NCI-H82 treated with DMSO at 0.1 percent for 48 hours (cell line): ENCODE results near the gene CAVIN1.
A peak's percentile ranks its signal among the peaks of the same experiment; 100 is the strongest.
"Not testable (repeated sequence)": the region's sequence is repeated elsewhere in the genome, so short reads cannot be mapped to it uniquely, and the experiment has no call there.

ENCODE experiments used
- DNase-seq: peaks from one replicate; lab custom pipeline; 2025; ENCODE audit not compliant: unreplicated experiment; lab: John Stamatoyannopoulos, UW

CAVIN1 gene, protein sequence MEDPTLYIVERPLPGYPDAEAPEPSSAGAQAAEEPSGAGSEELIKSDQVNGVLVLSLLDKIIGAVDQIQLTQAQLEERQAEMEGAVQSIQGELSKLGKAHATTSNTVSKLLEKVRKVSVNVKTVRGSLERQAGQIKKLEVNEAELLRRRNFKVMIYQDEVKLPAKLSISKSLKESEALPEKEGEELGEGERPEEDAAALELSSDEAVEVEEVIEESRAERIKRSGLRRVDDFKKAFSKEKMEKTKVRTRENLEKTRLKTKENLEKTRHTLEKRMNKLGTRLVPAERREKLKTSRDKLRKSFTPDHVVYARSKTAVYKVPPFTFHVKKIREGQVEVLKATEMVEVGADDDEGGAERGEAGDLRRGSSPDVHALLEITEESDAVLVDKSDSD

DNA sequence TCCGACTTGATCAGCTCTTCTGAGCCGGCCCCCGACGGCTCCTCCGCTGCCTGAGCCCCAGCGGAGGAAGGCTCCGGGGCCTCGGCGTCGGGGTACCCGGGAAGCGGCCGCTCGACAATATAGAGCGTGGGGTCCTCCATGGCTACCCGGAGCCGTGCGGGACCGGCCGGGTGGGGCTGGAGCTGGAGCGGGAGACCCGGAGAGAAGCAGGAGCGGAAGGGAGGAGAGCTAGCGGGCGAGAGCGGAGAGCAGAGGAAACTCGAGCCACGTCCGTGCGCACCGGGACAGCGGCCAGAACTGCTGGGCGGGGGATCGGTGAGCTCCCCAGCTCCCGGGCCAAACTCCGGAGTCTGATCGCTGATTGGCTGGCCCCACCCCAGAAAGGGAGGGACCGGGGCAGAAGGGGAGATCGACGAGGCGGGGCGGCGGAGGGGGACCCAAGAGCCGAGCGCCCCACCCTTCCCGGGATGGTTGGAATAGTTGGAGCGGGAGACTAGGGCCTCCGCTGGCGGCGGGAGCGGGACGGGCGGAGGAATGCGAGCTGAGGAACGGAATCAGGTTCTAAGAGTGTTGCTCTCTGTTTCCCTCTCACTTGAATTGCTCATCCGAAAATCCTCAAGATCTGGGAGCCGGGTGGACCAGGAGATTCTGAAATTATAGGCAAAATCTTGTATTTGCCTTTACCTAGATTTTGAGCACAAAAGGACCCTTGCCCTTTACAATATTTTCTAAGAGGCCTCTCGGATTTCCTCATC is at the start of gene CAVIN1:
Gene CAVIN1, minus strand, starts transcription at position 299 of the 755 bp plus-strand sequence. Its CDS starts 159 bp downstream, at position 140.
- no peak for DNase-seq

DNA sequence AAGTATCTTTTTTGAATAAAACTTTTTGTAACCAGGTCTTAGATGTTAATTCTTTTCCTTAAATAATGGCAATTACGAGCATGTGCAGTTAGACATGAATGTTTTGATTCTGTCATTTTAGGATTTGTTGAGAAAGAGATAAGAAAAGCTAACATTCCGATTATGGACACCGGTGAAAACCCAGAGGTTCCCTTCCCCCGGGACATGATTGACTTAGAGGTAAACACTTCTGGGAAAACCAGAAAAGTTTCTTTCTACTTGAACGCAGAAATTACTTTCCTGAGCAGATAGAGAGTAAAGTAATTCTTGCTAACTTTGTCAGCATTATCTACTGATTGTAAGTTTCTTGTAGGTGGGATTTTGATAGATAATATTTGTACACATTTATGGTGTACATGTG is 44.8 kb upstream of the CAVIN1 start:
- no peak for DNase-seq

DNA sequence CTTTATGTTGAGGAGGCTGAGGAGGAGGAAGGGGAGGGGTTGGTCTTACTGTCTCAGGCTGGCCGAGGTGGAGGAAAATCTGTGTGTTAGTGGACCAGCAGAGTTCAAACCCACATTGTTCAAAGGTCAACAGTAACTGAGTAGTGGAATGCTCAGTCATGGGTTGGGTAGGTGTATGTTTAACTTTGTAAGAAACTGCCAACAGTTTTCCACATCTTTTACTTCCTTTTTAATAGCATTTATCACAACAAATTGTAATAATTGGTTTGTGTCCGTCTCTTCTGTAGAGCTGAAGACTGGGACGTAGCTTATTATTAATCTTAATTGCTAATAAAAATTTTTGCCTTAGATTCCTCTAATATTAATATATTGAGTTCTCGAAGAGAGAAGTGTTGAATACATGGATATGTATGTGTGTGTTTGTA is 40.9 kb upstream of the CAVIN1 start:
- no peak for DNase-seq

DNA sequence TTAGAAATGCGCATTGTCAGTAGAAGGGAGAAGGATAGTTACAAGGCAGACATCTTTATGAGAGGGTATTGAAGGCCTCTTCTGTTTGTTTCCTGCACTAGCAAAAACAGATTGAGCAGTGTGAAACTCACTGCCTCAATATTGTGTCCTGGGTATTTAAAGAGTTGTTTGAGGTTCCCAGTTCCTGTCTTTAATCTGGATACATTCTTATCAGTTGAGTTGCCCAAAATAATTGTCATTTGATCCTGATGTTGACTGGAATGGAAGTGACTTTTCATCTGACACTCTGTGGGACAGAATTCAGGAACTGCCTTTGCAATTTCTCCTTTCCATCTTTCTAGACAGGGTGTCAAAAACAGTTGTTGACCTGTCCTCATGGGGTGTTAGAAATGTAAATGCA is 37.3 kb upstream of the CAVIN1 start:
- DNase-seq, result no peak

DNA sequence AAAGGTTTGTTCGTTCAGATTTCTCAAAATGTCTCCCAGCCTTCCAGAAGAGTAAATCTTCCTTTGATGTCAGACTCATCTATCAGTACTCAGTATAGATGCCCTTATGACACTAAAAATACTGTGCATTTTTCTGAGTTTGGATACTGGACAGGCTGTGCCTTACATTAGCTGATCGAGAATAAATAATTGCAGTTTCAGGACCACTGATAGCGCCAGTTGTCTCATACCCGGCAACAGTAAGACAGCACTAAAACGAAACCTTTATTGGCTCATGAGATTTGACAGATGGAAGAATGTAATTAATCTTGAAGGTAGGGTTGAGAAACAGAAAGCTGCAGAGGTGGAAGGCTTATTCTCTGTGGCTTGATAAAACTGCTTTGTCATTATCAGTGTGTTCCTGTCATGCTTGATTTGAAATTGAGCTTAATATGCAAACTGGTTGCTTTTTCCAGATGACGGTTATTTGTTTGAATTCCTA is 36.8 kb upstream of the CAVIN1 start:
- peak; percentile 49 for DNase-seq

DNA sequence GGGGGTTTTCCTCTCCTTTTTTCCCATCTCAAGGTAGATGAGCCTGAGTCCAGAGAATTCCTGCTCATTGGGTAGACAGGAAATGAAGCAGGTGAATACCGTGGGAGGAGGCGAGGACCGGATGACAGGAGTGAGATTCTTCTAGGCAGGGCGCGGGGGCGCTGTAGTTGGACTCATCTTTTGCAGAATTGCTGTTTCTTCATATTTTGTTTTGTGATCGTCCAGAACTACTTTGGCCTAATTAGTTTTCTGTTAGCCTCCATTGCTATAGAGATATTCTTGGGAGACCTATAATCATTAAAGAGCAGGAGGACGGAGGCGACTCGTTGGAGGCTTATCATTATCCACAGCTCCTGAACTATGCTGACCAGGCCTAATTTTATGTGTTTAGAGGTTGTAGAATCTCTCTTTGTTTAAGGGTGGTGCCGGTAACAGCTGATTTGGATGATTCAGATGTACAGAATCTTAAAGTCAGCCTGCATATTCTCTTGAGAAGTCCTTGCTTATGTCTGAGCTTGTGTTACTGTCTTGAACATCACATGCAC is 36.3 kb upstream of the CAVIN1 start:
- peak; percentile 29 for DNase-seq

DNA sequence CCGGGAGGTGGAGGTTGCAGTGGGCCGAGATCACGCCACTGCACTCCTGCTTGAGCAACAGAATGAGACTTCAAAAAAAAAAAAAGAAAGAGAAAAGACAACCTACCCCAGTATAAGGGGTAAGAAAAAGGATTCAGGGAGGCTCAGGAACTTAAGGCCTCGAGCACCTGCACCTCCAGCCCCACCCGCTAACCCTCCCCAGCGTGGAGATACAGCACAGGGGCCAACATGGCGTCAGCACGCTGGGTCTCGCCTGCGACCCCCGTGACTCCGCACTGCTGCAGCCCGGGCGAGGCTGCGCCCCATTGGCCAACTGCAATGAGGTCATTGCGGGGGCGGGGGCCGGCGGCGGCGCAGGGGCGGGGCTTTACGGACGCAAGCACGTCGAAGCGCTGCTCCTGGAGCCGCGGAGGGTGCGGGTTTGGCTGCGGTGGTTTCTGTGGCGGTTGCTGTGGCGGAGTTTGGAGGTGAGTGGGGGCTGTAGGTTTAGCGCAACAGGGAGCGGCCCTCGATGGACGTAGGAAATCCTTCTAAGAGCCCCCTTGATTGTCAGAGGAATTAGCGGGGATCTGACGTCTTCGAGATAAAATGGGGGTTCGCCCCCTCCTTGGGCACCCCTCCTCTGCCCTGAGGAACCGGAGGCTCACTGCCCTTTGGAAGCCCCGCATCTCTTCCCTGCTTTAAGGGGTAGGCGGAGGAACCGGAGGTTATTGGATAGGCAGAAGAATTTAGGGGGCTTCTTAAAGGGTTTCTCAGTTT is 35.6 kb upstream of the CAVIN1 start, which contains the start of gene ATP6V0A1:
Gene ATP6V0A1, plus strand, starts transcription at position 382 of the 759 bp plus-strand sequence. CDS start 2,017 bp downstream, outside the sequence.
- DNase-seq, result peak; percentile 70

DNA sequence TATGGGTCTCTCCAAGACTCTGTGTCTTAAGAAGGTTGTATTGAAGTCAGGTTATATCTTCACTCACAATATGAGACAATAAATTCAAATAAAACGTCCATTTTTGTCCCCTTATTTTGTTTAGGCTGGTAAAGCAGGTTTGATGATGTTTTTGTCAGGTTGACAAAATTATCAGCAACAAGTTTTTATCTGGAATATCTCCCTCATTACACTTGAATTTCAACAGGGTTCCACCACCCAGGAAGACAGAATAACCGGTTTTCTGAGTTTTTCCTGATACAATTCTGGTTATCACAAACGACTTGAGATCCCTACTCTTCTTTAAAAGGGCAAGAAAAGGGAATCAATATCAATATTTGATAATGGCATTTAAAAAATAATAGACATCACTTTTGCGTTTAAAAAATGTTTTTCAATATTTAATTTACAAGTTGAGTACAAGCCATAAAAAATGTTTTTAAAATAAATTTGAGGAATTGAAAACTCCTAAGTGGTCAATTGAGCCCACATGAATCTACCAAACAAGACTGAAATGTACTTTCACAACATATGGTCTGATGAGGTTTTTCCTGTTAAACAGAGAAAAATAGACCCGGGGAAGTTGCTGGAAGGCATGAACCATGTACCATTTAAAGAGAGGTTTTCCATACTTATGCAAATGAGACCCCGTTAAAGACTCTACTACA is 34.2 kb upstream of the CAVIN1 start:
- DNase-seq, result no peak

DNA sequence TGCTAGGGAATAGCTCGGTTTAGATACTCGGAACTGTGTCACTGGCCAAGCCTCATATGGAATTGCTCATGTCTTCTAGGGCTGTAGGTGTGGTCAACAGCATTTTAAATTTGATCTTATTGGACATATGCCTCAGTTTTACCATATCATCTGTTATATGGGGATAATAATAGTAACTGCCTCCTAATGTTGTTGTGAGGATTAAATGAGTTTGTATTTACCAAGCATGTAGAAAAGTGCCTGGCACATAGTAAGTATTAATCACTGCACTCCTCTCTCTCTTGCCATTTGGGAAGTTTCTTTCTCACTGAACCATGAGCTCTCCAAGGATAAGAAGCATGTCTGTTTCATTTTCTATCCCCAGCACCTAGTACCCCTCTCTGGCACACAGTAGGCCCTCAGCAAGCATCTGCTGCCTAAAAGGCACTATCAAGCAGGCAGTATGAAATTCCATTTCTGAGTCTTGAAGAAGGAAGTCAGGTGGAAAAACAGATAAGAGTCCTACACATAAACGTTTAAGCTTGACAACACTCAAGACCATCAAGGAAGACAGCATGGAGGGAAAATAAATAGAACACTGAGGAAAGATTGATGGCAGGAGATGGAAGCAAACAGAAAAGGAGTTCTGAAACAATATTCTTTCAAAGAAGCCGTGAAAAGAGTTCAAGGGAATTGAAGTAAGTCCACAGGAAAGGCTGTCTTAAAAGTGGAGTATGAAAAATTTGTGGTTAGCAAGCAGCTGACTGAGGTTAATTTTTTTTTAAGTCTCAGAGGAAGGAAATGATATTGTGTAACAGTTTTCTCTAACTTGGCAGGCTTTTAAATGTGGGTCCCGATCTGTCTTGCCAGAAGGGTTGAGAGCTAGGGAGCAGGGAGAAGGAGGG is 33.4 kb upstream of the CAVIN1 start:
- no peak for DNase-seq

DNA sequence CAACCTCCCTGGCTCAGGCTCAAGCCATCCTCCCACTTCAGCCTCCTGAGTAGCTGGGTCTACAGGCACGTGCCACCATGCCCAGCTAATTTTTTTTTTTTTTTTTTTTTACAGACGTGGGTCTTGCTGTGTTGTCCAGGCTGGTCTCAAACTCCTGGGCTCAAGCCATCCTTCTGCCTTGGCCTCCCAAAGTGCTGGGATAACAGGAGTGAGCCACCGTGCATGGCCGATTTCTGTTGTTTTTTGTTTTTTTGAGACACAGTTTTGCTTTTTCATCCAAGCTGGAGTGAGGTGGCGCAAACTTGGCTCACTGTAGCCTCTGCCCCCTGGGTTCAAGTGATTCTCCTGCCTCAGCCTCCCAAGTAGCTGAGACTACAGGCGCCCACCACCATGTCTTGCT is 31.9 kb upstream of the CAVIN1 start:
- DNase-seq, result not testable (repeated sequence)

DNA sequence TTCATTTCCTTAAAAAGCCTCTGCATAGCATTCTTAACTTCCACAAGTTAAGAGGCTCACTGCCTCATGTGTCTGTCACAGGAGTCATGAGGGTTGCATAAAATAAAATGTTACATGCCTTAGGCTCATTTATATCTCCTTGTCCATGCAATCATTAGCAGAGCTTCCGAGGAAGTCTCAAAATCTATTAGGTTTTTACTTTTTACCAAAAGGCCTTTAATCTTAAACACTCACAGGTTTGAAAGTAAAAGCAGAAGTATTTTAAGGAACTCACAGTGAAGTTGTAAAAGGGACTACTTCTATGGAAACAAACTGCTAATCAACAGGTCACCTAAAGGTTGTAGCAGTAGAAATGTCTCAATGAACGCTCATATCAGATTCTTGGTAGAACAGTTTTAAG is 30.4 kb upstream of the CAVIN1 start:
- DNase-seq, result no peak

DNA sequence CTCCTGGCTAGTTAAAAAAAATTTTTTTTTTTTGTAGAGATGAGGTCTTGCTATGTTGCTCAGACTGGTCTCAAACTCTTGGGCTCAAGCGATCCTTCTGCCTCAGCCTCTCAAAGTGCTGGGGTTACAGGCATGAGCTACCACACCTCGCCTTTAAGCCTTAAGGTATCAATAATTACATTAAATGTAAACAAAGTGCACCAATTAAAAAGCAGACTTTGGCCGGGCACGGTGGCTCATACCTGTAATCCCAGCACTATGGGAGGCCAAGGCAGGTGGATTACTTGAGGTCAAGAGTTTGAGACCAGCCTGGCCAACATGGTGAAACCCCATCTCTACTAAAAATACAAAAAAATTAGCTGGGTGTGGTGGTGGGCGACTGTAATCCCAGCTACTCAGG is 28.2 kb upstream of the CAVIN1 start:
- not testable (repeated sequence) for DNase-seq

DNA sequence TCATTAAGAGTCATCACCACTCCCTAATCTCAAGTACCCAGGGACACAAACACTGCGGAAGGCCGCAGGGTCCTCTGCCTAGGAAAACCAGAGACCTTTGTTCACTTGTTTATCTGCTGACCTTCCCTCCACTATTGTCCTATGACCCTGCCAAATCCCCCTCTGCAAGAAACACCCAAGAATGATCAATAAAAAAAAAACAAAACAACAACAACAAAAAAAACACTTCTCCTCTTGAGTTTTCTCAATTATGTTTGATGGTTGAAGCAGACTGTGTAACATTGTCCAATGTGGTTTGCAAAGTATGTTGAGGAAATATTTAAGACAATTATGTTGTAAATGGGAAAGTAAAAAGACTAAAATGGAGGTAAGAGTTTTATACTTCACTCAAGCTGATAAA is 26.8 kb upstream of the CAVIN1 start:
- not testable (repeated sequence) for DNase-seq

DNA sequence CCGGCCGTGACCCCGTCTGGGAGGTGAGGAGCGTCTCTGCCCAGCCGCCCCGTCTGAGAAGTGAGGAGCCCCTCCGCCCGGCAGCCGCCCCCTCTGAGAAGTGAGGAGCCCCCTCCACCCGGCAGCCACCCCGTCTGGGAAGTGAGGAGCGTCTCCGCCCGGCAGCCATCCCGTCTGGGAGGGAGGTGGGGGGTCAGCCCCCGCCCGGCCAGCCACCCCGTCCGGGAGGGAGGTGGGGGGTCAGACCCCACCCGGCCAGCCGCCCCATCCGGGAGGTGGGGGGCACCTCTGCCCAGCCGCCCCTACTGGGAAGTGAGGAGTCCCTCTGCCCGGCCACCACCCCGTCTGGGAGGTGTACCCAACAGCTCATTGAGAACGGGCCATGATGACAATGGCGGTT is 26.1 kb upstream of the CAVIN1 start:
- not testable (repeated sequence) for DNase-seq

DNA sequence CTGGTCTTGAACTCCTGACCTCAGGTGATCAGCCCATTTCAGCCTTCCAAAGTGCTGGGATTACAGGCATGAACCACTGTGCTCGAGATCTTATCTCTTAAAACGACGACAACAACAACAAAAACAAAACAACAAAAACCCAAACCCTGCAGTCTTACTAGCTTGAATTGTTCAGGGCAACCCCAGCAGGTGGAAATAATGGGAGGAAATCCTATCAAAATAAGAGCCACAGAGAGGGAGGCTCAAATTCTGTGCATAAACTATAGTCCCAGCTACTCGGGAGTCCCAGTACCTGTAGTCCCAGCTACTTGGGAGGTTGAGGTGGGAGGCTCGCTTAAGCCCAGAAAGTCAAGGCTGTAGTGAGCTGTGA is 19.1 kb upstream of the CAVIN1 start:
- no peak for DNase-seq

DNA sequence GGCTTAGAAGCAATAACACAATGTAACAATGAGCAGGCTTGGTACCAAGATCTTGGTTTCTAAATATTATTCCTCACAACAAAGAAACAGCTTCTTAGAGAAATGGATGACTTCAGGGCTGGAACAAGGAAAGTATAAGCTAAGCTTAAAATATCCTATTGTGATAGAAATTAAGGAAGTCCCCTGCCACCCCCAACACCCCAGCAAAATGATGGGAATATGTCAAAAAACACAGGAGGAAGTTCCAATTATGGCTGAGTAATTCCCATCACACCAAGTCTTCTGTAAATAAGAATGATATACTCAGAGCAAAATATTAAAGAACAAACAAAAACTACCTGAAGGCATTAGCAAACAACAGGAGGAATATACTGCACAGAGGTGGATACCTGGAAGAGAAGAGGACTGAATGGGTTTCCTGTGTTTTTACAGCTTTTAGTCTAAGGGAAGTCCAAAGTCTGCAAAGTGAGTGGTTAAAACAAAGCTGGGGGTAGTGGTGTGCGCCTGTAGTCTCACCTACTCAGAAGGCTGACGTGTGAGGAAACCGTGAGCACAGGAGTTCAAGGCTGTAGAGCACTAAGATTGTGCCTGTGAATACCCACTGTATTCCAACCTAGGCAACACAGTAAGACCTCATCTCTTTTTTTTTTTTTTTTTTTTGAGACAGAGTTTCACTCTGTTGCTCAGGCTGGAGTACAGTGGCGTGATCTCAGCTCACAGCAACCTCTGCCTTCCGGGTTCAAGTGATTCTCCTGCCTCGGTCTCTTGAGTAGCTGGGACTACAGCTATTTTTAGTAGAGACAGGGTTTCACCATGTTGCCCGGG is 18.5 kb upstream of the CAVIN1 start:
- DNase-seq, result no peak

DNA sequence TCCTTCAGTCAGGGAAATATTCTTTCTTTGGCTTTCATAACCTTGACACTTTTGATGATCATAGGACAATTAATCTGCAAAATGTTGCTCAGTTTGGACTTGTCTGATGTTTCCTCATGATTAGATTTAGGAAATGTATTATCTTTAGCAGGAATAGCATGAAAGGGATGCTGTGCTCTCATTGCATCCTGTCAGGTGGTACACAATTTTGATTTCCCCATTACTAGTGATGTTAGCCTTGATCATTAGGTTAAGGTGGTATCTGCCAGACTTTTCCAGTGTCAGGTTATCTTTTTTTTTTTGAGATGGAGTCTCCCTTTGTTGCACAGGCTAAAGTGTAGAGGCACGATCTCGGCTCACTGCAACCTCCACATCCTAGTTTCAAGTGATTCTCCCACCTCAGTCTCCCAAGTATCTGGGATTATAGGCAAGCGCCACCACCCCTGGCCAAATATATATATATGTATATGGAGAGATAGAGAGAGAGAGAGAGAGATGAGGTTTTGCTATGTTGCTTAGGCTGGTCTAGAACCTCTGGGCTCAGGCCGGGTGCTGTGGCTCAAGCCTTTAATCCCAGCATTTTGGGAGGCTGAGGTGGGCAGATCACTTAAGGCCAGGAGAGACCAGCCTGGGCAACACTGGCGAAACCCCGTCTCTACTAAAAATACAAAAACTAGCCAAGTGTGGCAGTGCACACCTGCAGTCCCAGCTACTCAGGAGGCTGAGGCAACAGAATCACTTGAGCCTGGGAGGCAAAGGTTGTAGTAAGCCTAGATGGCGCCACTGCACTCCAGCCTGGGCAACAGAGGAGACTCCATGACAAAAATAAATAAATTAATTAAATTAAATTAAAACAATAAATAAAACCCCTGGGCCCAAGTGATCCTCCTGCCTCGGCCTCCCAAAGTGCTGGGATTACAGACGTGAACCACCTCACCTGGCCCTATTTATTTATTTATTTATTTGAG is 15.8 kb upstream of the CAVIN1 start:
- no peak for DNase-seq
